Measurements from ENCODE around the gene JHY.

DNA sequence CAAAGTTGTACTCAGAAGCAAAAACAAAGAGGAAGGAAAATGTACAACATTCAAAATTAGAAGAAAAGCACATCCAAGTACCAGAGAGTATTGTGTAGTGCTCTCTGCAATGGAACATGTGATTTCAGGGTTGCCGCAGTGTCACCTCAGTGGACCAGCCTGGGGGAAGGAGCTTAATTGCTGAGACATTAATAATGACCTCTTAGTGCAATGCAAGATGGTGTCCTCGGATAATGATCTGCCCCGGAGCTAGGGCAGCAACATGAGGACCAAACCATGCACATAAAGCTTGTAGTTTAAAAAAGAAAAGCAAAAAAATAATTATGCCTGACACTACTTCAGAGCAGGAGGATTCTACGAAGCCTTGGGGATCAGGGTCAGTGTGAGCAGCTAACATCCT, 11.3 kb upstream of the JHY start:
- TF ChIP-seq, protein P1, sequence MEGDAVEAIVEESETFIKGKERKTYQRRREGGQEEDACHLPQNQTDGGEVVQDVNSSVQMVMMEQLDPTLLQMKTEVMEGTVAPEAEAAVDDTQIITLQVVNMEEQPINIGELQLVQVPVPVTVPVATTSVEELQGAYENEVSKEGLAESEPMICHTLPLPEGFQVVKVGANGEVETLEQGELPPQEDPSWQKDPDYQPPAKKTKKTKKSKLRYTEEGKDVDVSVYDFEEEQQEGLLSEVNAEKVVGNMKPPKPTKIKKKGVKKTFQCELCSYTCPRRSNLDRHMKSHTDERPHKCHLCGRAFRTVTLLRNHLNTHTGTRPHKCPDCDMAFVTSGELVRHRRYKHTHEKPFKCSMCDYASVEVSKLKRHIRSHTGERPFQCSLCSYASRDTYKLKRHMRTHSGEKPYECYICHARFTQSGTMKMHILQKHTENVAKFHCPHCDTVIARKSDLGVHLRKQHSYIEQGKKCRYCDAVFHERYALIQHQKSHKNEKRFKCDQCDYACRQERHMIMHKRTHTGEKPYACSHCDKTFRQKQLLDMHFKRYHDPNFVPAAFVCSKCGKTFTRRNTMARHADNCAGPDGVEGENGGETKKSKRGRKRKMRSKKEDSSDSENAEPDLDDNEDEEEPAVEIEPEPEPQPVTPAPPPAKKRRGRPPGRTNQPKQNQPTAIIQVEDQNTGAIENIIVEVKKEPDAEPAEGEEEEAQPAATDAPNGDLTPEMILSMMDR (IDR thresholded peaks at IDR 0.05): no peak
- no peak for TF ChIP-seq POLR2A (IDR thresholded peaks at IDR 0.05; ENCODE audit: low read depth)

Data from esophagus muscularis mucosa (tissue), 3 donors.